ENCODE results near the gene PSMD12.
A peak's percentile ranks its signal among the peaks of the same experiment; 100 is the strongest.
"Not testable (repeated sequence)": the region's sequence is repeated elsewhere in the genome, so short reads cannot be mapped to it uniquely, and the experiment has no call there.

PSMD12 gene

DNA sequence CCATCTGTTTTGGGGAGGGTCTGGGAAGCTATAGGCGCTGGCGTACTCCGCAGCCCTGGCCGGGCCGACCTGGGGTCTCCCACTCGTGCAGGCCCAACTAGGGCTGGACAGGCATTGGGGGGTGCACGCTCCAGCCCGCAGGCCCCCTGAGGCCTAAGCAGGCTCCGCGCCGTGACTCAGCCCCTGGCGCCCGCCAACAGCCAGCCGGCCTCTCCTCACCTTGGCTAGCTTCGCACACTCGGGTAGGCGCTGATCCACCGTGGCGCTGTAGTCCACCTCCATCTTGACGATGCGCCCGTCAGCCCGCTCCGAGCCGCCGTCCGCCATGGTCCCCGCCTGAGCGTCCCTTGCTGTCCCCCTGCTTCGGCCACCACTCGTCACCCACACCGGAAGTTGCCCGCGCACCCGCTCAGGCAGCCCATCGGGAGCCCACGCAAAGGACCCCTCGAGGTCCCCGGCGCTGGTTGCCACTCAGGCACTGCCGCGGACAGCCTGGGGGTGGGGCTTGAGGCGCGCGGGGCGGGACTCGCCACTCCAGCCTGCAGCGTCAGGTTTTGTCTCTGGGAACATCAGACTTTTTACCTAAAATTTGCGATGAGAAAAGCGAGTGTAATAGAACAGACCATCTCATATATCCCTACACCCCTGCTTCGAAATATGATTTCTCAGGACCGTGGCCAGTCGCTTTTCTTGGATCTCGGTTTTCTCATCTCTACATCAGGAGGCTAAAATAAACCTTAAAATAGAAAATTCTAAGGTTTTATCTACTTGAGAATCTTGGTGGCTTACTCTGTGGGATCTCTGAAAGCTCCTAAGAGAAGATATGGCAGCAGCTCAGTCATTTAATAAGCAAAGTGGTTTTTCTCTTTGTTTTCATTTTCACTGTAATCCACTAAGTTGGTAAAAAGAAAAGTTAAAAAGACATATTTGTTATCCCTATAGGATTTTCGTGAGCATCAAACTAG lies at the start of gene PSMD12:
PSMD12 (minus strand) TSS at position 385 of the 965 bp plus-strand sequence; CDS start at position 327, 58 bp downstream.
- peak; percentile 70 for DNase-seq

GRCh38 chr17:67415291-67415690 lies 48.9 kb upstream of the PSMD12 start:
- DNase-seq: no peak

- no peak for DNase-seq
These were observed 48.2 kb upstream of the PSMD12 start for GRCh38 chr17:67414559-67414958.

DNA sequence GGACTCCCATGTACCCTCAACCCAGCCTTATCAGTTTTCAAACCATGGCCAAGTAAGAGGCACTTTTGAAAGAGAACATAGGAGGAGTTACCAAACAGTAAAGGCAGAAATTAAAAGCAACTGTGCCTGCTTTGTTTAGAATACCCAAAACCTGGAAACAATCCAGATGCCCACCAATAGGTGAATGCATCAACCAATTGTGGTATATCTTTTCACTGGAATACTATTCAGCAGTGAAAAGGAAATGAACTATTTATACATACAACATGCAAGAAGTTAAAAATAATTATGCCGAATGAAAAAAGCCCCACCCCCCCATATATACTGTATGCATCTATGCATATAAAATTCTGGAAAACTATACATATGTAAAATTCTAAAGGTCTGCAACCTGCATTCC lies 47.8 kb upstream of the PSMD12 start:
- DNase-seq: no peak

- no peak for DNase-seq
These were observed 47.0 kb upstream of the PSMD12 start for GRCh38 chr17:67413388-67413787.

- DNase-seq: no peak
These were observed 46.6 kb upstream of the PSMD12 start for GRCh38 chr17:67412941-67413340.

- DNase-seq: no peak
These were observed 45.7 kb upstream of the PSMD12 start for GRCh38 chr17:67412032-67412431.

GRCh38 chr17:67411397-67411796 lies 45.0 kb upstream of the PSMD12 start:
- DNase-seq: no peak

DNA sequence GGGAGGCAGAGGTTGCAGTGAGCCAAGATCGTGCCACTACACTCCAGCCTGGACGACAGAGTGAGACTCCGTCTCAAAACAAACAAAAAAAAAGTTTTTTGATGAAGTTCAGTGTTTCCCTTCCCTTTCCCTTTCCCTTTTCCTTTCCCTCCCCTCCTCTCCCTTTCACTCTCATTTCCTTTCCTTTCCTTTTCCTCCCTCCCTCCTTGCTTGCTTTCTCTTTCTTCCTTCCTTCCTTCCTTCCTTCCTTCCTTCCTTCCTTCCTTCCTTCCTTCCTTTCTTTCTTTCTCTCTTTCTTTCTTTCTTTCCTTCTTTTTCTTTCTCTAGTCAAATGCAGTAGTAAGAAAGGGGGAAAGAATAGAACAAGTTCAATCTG lies 42.1 kb upstream of the PSMD12 start:
- DNase-seq: not testable (repeated sequence)

DNA sequence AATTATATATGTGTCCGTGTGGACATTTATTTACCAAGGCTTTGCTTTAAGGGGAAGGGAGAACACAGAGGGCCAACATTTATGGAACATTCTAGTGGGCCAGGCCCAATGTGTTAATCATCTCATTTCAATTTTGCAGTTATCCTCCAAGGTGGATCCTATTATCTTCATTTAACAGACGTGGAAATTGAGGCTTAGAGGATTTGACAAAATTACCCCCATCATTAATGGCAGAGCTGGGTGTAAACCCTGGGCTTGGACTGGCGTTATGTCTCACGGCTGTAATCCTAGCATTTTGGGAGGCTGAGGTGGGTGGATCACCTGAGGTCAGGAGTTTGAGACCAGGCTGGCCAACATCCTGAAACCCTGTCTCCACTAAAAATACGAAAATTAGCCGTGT lies 37.1 kb upstream of the PSMD12 start:
- no peak for DNase-seq

DNA sequence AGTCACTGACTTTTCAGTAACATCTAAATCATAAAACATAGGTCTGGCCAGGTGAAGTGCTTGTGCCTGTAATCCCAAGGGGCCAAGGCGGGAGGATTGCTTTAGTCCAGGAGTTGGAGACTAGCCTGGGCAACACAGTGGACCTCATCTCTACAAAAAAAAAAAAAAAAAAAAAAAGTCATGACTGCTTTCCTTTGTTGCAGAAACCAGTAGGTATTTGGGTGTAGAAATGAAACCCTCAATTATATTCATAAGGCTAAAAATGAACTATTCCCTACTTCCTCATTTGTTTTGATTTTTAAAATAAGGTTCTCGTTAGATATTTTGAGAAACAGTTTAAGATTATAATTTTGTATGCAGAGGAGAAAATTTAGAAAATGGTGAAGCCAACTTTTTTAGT lies 36.7 kb upstream of the PSMD12 start:
- no peak for DNase-seq

DNA sequence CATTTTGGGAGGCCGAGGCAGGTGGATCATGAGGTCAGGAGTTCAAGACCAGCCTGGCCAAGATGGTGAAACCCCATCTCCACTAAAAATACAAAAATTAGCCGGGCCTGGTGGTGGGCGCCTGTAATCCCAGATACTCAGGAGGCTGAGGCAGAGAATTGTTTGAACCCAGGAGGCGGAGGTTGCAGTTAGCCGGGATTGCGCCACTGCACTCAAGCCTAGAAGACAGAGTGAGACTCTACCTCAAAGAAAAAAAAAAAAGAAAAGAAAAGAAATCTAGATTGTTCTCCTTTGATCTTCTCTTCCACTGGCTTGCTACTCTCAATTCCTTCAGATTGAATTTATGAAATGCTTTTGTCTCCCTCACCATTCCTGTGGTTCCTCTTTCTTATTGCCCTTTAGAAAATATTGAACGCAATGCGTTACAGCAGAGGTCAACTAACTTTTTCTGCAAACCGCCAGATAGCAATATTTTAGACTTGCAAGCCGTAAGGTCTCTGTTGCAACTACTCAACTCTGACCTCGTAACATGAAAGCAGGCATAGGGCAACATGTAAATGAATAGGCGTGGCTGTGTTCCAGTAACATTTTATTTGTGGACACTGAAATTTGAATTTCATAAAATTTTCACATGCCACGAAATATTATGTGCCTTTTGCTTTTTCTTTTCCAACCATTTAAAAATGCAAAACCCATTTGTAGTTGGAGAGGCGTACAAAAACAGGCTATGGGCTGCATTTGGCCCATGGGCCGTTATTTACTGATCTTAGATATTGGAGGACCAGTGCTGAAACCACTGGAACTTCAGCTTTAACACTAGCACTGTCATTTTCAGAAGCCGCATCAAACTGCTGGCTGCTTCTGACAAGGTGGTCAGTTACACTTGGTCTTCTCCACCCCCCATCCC lies 35.5 kb upstream of the PSMD12 start:
- no peak for DNase-seq

GRCh38 chr17:67401106-67401505 lies 34.7 kb upstream of the PSMD12 start:
- no peak for DNase-seq

GRCh38 chr17:67400193-67400592 lies 33.8 kb upstream of the PSMD12 start:
- DNase-seq: no peak

- DNase-seq: no peak
These were observed 33.3 kb upstream of the PSMD12 start for GRCh38 chr17:67399676-67400075.

DNA sequence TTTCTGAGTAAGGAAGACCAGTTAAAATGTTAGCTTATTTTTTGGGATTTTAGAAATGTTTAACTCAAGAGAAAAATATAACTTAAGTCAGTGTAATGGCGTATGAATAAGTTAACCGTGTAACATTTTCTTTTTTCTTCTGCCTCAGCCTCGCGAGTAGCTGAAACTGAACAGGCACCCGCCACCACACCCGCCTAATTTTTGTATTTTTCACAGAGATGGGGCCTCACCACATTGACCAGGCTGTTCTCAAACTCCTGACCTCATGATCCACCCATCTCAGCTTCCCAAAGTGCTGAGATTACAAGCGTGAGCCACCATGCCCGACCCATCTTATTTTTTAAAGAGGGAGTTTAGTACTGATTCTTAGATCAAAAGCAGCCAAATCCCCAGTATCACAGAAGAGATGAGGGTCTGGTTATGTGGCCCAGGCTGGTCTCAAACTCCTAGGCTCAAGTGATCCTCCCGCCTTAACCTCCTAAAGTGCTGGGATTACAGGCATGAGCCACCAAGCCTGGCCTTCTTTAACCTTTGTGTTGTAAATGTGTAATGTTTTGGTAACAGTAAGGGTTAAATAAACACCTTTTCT lies 27.5 kb upstream of the PSMD12 start:
- no peak for DNase-seq

DNA sequence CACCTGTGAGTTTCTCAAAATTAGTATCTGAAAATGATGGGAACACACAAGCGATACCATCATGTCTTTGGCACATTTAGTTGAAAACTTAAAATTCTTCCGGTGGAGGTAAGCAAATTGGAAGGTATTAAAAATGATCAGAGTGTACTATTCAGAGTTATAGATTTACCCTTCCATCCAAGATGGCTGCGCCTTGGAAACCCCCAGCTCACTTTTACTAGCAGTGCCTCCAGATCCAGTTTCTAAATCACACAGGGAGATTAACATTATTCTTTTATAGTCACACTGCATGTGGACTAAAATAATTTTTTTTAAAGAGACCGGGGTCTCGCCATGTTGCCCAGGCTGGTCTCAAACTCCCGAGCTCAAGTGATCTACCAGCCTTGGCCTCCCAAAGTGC lies 25.7 kb upstream of the PSMD12 start:
- no peak for DNase-seq

DNA sequence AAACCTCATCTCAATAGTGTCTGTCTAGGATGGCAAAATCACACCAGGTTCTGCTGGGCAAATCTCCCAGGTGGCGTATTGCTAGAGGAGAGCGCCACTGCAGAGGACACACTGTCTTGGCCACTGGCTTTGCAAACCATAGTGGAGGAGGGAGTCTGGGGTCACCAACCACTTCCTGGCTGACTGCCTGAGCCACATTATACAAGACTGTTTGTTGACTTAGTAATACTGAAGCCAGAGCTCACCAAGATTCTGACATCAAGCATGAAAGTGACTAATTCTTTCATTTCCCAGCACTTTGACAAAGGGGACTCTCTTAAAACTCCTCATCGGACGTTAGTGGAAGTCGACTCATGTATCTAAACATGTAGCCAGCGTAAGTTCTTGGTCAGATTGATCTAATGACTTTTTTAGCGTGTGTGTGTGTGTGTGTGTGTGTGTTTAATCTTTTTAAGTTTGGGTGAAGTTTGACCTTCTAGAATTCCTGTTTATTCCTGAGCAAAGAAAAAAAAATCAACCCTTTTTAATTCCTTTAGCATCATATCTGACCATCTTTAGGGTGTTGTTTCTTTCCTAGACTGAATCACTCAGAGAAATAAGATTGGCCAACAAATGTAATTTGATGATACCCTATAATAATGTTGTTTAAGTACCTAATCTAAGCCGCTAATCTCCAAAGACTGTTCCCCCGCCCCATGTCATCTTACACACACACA lies 24.4 kb upstream of the PSMD12 start:
- no peak for DNase-seq

GRCh38 chr17:67390006-67390645 lies 23.7 kb upstream of the PSMD12 start:
- DNase-seq: no peak

DNA sequence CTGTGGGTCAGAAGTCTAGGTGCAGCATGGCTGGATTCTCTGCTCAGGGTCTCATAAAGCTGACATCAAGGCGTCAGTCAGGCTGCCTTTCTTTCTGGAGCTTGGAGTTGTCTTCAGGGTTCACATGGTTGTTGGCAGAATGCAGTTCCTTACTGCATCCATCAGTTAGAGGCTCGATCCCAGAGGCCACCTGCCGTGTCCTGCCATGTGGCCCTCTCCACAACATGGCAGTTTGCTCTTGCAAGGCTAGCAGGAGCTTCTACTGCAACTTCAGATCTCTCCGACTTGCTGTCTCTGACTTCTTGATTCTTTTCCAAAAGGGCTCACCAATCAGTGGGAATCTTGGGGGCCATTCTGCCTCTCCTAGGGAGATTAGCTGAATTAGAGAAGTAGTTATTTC lies 22.6 kb upstream of the PSMD12 start:
- DNase-seq: no peak

DNA sequence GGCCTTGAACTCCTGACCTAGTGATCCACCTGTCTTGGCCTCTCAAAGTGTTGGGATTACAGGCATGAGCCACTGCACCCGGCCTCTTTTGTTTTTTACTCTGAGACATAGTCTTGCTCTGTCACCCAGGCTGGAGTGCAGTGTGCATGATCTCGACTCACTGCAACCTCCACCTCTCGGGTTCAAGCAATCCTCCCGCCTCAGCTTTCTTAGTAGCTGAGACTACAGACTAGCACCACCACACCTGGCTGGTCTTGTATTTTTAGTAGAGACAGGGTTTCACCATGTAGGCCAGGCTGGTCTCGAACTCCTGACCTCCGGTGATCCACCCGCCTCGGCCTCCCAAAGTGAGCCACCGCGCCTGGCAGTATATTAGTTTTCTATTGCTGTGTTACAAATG lies 22.2 kb upstream of the PSMD12 start:
- not testable (repeated sequence) for DNase-seq

GRCh38 chr17:67386965-67387551 lies 20.7 kb upstream of the PSMD12 start:
- DNase-seq: peak; percentile 11

Measured in NCI-H2107 (cell line).